D721Med (cell line): ENCODE measurements around the gene CRYZ.
A peak's percentile ranks its signal among the peaks of the same experiment; 100 is the strongest.

Source experiments
- DNase-seq: peaks from one replicate; pipeline ENCODE4 v3.0.0; 2011; ENCODE audit warnings: low spot score; ENCODE audit not compliant: insufficient read length
- FAIRE-seq: peaks from 2 replicates; lab custom pipeline; 2011; peaks lifted over from hg19 to GRCh38; lab: Jason Lieb, UNC
- TF ChIP-seq, protein P1 (sequence below): IDR thresholded peaks from 2 replicates; pipeline ENCODE4 v1.5.1; 2012; ENCODE audit warnings: mild to moderate bottlenecking, control low read depth; ENCODE audit not compliant: insufficient read depth; ENCODE audit errors: missing control alignments

Gene CRYZ, protein sequence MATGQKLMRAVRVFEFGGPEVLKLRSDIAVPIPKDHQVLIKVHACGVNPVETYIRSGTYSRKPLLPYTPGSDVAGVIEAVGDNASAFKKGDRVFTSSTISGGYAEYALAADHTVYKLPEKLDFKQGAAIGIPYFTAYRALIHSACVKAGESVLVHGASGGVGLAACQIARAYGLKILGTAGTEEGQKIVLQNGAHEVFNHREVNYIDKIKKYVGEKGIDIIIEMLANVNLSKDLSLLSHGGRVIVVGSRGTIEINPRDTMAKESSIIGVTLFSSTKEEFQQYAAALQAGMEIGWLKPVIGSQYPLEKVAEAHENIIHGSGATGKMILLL

DNA sequence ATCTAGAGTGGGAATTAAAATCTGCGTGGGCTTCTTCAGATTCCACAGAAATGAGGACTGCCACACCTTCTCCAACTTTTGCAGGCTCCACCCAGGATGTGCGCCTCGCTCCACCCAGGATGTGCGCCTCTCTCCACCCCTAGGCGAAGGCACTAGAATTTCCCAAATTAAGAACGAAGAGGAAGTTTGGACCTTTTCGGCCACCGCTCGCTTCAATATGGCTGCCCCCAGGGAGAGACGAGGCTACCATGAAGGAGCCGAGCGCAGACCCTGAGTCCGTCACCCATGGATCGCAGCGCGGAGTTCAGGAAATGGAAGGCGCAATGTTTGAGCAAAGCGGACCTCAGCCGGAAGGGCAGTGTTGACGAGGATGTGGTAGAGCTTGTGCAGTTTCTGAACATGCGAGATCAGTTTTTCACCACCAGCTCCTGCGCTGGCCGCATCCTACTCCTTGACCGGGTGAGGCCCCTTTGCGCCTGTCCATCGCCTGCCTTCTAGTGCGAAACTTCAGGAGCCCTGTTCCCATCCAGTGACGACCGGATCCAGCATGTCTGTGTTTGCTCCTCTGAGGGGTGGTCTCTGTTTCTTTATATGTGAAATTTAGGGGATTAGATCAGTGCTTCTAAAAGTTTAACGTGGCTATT is at the start of gene CRYZ, which contains the start of gene TYW3:
CRYZ (minus strand) TSS at position 91 of the 644 bp plus-strand sequence. CDS start 8,229 bp downstream, outside the sequence.
TYW3 (plus strand) TSS at position 193 of the 644 bp plus-strand sequence; CDS start at position 286, 93 bp downstream.
- peak; percentile 31 for DNase-seq
- no peak for FAIRE-seq
- TF ChIP-seq, protein P1, sequence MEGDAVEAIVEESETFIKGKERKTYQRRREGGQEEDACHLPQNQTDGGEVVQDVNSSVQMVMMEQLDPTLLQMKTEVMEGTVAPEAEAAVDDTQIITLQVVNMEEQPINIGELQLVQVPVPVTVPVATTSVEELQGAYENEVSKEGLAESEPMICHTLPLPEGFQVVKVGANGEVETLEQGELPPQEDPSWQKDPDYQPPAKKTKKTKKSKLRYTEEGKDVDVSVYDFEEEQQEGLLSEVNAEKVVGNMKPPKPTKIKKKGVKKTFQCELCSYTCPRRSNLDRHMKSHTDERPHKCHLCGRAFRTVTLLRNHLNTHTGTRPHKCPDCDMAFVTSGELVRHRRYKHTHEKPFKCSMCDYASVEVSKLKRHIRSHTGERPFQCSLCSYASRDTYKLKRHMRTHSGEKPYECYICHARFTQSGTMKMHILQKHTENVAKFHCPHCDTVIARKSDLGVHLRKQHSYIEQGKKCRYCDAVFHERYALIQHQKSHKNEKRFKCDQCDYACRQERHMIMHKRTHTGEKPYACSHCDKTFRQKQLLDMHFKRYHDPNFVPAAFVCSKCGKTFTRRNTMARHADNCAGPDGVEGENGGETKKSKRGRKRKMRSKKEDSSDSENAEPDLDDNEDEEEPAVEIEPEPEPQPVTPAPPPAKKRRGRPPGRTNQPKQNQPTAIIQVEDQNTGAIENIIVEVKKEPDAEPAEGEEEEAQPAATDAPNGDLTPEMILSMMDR: no peak

DNA sequence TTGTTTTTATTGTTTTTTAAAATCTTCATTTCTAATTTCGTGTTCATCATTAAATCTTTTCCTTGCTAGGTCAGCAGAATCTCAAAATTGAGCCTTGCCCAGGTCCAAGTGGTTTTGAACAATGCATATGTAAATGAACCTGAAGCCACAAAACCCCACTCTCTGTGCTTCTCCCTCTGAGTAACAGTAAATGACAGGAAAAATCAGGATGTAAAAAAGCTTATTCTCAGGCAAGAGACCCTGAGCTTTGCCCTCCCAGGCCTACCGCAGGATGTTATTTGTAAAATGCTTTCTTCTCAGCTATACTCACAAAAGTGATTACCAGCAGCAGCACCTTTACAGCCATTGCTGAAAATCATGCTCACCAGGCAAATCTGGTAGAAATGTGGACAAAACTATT is 47.7 kb upstream of the CRYZ start:
- no peak for DNase-seq
- FAIRE-seq: no peak
- TF ChIP-seq, protein P1: no peak

DNA sequence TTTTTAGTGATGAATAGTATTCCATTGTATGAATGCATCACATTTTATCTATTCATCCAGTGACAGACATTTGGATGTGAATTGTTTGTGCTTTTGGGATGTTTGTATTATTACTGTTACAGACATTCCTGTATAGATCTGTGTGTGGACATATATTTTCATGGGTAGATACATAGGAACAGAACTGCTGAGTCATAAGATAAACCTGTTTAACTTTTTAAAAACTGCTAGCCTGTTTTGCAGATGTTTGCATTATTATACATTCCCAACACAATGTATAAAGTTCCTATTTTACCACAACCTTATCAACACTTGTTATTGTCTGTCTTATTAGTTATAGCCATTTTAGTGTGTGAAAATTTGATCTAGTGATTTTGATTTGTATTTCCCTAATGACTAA is 46.9 kb upstream of the CRYZ start:
- no peak for DNase-seq
- peak; percentile 44 for FAIRE-seq
- TF ChIP-seq, protein P1: no peak

DNA sequence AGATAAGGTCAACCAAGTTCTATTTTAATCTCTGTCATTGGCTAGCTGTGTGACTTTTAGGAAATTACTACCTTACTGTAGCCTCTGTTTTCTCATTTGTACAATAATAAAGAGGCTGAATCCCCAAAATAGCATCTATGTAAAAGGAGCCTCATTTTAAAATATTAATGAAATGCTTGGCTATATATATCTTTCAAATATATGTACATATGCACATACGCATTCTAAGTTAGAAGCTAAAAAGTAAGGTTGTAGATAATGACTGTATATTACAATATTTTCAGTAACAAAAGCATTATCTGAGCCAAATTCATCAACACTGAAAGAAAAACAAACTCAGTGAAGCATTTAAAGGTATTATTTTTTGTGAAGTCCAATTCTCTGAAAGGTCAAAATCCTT is 44.7 kb upstream of the CRYZ start:
- DNase-seq (no peak), FAIRE-seq (peak; percentile 48)
- TF ChIP-seq, protein P1: no peak

DNA sequence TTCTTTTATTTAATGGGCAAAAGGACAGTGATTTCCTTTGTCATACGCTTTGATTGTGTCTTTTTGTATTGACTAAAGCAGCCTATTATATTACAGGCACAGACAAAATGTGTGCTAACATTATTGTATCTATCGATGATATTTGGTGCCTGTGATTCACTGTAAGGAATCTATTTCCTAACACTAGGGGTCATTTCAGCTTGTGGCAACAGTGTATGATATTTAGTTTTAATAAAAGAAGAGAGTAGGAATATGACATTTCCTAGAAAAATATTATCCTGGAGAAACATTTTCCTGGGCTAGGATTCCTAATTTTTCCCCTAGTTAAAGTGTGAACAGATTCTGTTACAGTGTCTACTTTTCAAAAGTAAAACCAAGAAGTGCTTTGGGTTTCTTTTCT is 42.9 kb upstream of the CRYZ start:
- FAIRE-seq: peak; percentile 67
- DNase-seq: no peak
- TF ChIP-seq, protein P1: no peak

- no peak for DNase-seq
- FAIRE-seq: peak; percentile 63
- TF ChIP-seq, protein P1: no peak
Measured at GRCh38 chr1:74773582-74773981, 40.7 kb upstream of the CRYZ start.
